ES-I3 (cell line): ENCODE measurements around the gene CACNB4.
"Not testable (repeated sequence)": the region's sequence is repeated elsewhere in the genome, so short reads cannot be mapped to it uniquely, and the experiment has no call there.

ENCODE experiments used
- H3K36me3 ChIP-seq: 2 replicates; pipeline ENCODE4 v1.6.1; 2013; ENCODE audit warnings: mild to moderate bottlenecking, low read length, control low read depth, moderate library complexity; ENCODE audit not compliant: insufficient read depth
- H3K4me1 ChIP-seq: 2 replicates; pipeline ENCODE4 v1.6.1; 2013; ENCODE audit warnings: mild to moderate bottlenecking, control low read depth, low read length; ENCODE audit not compliant: insufficient read depth
- H3K9ac ChIP-seq: 2 replicates; pipeline ENCODE4 v1.6.1; 2013; ENCODE audit warnings: low read depth, mild to moderate bottlenecking, low read length, moderate library complexity
- H3K9me3 ChIP-seq: 2 replicates; pipeline ENCODE4 v1.6.1; 2013; ENCODE audit warnings: mild to moderate bottlenecking, low read length, moderate library complexity; ENCODE audit not compliant: control insufficient read depth, insufficient read depth

The CACNB4 gene

DNA sequence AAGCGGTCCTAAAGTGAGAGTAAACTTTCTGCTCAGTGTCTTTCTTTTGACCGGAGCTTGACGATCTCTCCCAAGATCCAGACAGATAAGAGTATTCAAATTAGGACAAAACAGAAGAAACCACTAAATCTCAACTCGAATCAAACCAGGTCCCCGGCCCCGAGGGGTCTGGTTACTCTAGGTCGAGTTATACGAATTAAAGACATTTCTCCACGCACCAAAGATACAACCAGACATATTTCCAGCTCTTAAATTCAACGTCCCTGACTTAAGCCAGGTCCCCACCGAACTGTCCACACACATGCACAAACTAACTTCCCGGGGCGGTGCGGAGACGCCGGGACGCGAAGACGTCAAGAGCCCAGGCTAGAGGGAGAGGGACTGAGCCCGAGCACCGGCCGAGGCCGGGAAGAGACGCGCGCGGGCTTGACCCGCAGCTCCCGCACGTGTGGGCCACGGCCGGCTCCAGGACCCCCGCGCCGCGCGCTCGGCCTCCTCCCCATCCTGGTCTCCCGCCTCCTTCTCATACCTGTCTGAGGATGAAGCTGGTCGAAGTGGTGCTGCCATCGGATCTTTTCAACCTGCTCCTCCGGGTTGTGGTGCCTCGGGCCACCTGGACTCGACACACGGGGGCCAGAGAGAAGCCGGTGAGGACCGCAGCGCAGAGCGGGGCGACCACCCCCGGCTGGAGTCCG, 896 bp downstream of the CACNB4 start:
- peak overlapping the region; percentile 56; the same call in 1 of the 2 replicates for H3K9ac ChIP-seq
- H3K4me1 ChIP-seq, result no peaks in the 10 kb centered on the region
- no peaks in the 10 kb centered on the region for H3K36me3 ChIP-seq
- H3K9me3 ChIP-seq, result no peaks in the 10 kb centered on the region

- H3K36me3 ChIP-seq, result no peaks in the 10 kb centered on the region
- peak overlapping the region; percentile 56; the same call in 1 of the 2 replicates for H3K9ac ChIP-seq
- H3K9me3 ChIP-seq, result no peaks in the 10 kb centered on the region
- no peaks in the 10 kb centered on the region for H3K4me1 ChIP-seq
Observed at GRCh38 chr2:152097290-152097800, 1.5 kb downstream of the CACNB4 start.

GRCh38 chr2:152095146-152095545, 3.7 kb downstream of the CACNB4 start:
- no peaks in the 10 kb centered on the region for H3K9me3 ChIP-seq
- no peaks in the 10 kb centered on the region for H3K36me3 ChIP-seq
- H3K4me1 ChIP-seq, result no peaks in the 10 kb centered on the region
- no peak overlapping the region for H3K9ac ChIP-seq

DNA sequence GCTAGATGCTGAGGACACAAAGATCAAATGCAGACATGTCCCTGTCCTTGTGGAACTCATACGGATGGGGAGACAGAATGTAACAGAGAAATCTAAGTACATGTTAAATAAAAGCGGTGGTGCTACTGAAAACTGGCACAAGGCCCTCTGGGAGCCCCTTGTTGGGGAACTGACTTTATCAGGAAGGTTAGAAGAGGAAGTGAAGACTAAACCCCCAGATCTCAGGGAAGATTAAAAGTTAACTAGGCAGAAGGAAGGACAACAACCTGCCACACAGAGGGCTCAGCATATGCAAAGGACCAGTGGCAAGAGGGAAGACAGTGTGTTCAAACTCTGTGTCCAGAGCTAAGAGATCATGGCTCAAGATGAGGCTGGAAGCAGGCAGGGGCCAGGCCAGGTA, 4.8 kb downstream of the CACNB4 start:
- H3K9me3 ChIP-seq, result no peaks in the 10 kb centered on the region
- no peak overlapping the region for H3K9ac ChIP-seq
- no peaks in the 10 kb centered on the region for H3K4me1 ChIP-seq

DNA sequence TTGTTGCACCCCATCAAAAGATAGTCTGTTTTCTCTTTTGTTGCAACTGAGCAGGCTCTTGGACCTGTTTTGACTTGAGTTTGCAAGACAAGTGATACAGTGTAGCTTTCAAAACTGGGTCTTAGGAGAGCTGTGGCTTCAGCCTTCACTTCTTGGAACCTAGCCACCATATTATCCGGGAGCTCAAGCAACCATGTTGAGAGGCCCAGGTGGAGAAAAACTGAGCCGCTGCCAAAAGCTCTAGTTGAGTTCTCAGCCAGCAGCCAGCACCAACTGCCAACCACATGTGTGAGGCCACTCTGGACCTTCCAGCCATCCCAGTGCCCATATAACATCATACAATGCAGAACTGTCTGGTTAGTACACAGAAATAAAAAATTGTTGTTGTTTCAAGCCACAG, 5.4 kb downstream of the CACNB4 start:
- Histone ChIP-seq H3K4me1 (no peaks in the 10 kb centered on the region), H3K9ac (no peak overlapping the region), H3K9me3 (no peaks in the 10 kb centered on the region), H3K36me3 (no peaks in the 10 kb centered on the region)

More for the DNA sequence above, 4.8 kb downstream of the CACNB4 start:
- no peaks in the 10 kb centered on the region for H3K36me3 ChIP-seq

- Histone ChIP-seq H3K4me1 (no peaks in the 10 kb centered on the region), H3K9me3 (no peaks in the 10 kb centered on the region), H3K36me3 (no peaks in the 10 kb centered on the region), H3K9ac (no peak overlapping the region)
Observed at GRCh38 chr2:152092095-152092494, 6.7 kb downstream of the CACNB4 start.

GRCh38 chr2:152090726-152091125, 8.1 kb downstream of the CACNB4 start:
- not testable (repeated sequence) for H3K9ac ChIP-seq, H3K9me3 ChIP-seq, H3K36me3 ChIP-seq, H3K4me1 ChIP-seq

DNA sequence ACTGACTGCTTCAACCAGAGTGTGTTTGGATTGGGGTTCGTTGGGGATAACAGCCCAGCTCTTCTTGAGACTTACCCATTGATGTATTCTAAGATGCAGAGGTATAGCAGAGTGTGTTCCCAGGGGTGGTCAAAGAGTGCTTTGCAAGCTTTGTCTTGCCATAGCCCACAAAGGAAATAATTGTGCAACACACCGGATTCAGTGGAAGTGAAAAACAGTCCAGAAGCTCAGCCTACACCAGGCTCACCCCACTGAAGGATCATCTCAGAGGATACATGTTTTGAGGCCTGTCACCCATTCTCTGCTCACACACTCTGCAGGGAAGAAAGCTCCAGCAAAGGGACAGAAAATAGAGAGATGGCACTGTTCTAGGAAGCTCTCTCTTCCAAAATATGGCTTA, 9.6 kb downstream of the CACNB4 start:
- Histone ChIP-seq H3K9me3 (no peaks in the 10 kb centered on the region), H3K9ac (no peak overlapping the region), H3K4me1 (no peaks in the 10 kb centered on the region), H3K36me3 (no peaks in the 10 kb centered on the region)

DNA sequence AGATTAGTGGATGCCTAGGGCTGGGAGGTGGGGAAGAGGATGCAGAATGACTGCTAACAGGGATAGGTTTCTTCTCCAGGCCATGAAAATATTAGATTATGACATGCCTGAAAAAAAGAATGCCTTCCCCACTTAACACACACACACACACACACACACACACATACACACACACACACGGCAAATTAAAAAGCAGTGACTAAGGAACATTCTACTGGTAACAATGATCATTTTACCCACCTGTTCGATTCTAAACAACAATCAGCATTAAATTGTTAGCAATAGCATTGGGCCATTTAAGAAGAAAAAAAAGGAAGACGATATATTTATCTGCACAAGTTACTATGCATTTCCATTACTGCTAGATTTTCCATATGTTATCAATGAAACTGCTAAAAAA, 10.8 kb downstream of the CACNB4 start:
- Histone ChIP-seq H3K36me3 (no peaks in the 10 kb centered on the region), H3K9me3 (no peaks in the 10 kb centered on the region), H3K4me1 (no peaks in the 10 kb centered on the region), H3K9ac (no peak overlapping the region)

GRCh38 chr2:152086231-152086630, 12.6 kb downstream of the CACNB4 start:
- Histone ChIP-seq H3K9ac (no peak overlapping the region), H3K36me3 (no peaks in the 10 kb centered on the region), H3K9me3 (no peaks in the 10 kb centered on the region), H3K4me1 (no peaks in the 10 kb centered on the region)

DNA sequence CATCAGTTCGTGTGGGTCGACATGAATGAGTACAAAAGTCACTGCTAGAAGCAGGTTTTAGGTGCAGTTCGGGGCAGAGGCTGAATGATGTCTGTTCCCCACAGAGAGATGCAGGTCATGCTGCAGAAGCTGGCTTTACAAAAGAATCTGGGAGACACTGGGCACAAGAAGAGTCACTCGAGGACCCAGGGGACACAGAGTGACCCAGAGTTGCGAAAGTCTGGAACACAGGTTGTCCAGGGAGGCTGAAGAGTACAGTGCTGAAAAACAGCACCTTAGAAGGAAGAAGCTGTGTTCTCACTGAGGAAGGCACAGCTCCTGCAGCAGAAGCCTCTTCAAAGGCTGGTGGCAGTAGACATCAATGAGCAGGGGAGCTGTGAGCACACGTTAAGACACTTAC, 14.8 kb downstream of the CACNB4 start:
- H3K36me3 ChIP-seq, result no peaks in the 10 kb centered on the region
- no peaks in the 10 kb centered on the region for H3K4me1 ChIP-seq
- H3K9me3 ChIP-seq, result no peaks in the 10 kb centered on the region
- no peak overlapping the region for H3K9ac ChIP-seq

- H3K4me1 ChIP-seq, result no peaks in the 10 kb centered on the region
- H3K9me3 ChIP-seq, result no peaks in the 10 kb centered on the region
- H3K9ac ChIP-seq, result no peak overlapping the region
- H3K36me3 ChIP-seq, result no peaks in the 10 kb centered on the region
Observed at GRCh38 chr2:152083202-152083875, 15.5 kb downstream of the CACNB4 start.

- Histone ChIP-seq H3K9me3 (no peaks in the 10 kb centered on the region), H3K9ac (no peak overlapping the region), H3K4me1 (no peaks in the 10 kb centered on the region), H3K36me3 (no peaks in the 10 kb centered on the region)
Observed at GRCh38 chr2:152078662-152079061, 20.2 kb downstream of the CACNB4 start.

DNA sequence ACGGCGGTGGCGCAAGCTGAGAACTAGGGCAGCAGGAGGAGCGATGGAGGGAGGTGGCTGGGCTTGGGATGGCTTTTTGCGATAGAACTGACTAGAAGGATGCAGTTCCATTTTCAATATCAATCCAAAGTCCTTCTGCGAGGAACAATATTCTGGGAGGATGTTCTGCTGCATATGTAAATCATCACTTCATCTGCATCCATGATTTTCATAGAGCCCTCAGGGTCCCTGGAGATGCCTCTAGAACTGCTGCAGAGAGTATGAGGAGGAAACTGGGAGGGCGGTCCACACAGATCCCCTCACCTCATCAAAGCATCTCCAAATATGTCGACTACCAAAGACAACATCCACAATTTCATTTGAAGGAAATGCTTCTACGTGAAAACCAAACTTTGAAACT, 20.8 kb downstream of the CACNB4 start:
- H3K9me3 ChIP-seq, result no peaks in the 10 kb centered on the region
- H3K9ac ChIP-seq, result no peak overlapping the region

GRCh38 chr2:152075461-152076050, 23.3 kb downstream of the CACNB4 start:
- no peak overlapping the region for H3K9ac ChIP-seq
- H3K9me3 ChIP-seq, result no peaks in the 10 kb centered on the region
- no peaks in the 10 kb centered on the region for H3K4me1 ChIP-seq
- no peaks in the 10 kb centered on the region for H3K36me3 ChIP-seq

More for the DNA sequence above, 20.8 kb downstream of the CACNB4 start:
- Histone ChIP-seq H3K4me1 (no peaks in the 10 kb centered on the region), H3K36me3 (no peaks in the 10 kb centered on the region)
